Measurements from ENCODE around the gene CDH1.

DNA sequence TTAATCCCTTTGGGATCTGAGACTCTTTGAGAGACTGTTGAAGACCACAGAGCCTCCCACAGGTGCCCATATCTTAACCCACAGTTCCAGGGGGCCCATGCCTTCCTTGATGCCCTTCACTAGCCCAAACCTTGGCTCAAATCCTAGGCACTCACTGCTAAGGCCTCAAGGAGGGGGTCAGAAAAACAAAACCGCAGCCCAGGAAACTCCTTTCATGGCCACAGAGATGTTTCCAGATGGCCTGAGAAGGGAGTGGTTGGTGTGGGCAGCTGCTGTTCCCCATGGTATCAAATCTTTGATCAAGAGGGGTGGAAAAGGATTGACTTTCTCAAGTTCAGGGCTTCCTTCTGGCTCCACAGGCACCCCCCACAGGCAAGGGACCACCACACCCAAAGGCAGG, 44.7 kb downstream of the CDH1 start:
- TF ChIP-seq, protein P1, sequence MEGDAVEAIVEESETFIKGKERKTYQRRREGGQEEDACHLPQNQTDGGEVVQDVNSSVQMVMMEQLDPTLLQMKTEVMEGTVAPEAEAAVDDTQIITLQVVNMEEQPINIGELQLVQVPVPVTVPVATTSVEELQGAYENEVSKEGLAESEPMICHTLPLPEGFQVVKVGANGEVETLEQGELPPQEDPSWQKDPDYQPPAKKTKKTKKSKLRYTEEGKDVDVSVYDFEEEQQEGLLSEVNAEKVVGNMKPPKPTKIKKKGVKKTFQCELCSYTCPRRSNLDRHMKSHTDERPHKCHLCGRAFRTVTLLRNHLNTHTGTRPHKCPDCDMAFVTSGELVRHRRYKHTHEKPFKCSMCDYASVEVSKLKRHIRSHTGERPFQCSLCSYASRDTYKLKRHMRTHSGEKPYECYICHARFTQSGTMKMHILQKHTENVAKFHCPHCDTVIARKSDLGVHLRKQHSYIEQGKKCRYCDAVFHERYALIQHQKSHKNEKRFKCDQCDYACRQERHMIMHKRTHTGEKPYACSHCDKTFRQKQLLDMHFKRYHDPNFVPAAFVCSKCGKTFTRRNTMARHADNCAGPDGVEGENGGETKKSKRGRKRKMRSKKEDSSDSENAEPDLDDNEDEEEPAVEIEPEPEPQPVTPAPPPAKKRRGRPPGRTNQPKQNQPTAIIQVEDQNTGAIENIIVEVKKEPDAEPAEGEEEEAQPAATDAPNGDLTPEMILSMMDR (IDR thresholded peaks at IDR 0.05), result no peak
- TF ChIP-seq POLR2A (IDR thresholded peaks at IDR 0.05), result no peak
